H1 (cell line): Measurements from ENCODE around the gene BORCS6. TPM values are rescaled to one million over a fixed set of nuclear protein-coding genes. Genes with fewer than 3 reads are reported as not detected.

Experiments
- ASH2L ChIP-seq: fragments of 200-600, 300-600 bp; sonication (generic); IDR thresholded peaks from one replicate; pipeline ENCODE4 v1.7.1; 2017; ENCODE audit warnings: low read length
- BACH1 ChIP-seq: IDR thresholded peaks from 2 replicates; pipeline ENCODE4 v1.6.1; 2012; ENCODE audit warnings: low read length, improper control_type of control experiment
- CBX5 ChIP-seq: fragments of 300-800, 300-1000 bp; sonication (generic); IDR thresholded peaks from 2 replicates; pipeline ENCODE4 v1.7.1; 2016; ENCODE audit warnings: antibody characterized with exemption, low read length, low read depth
- CEBPB ChIP-seq: IDR thresholded peaks from 2 replicates; pipeline ENCODE4 v1.6.1; 2012; ENCODE audit warnings: low read depth, low read length
- CHD2 ChIP-seq: IDR thresholded peaks from 2 replicates; pipeline ENCODE4 v1.6.1; 2012; ENCODE audit warnings: low read length, improper control_type of control experiment
- CREB1 ChIP-seq: IDR thresholded peaks from 2 replicates; pipeline ENCODE4 v1.6.1; 2012; ENCODE audit warnings: inconsistent platforms
- CTBP2 ChIP-seq: IDR thresholded peaks from 2 replicates; pipeline ENCODE4 v1.7.0; 2011; ENCODE audit warnings: borderline replicate concordance, mild to moderate bottlenecking, moderate library complexity, mixed read lengths, low read length; ENCODE audit not compliant: insufficient read depth, insufficient read length
- CTCF ChIP-seq, 3 experiments: IDR thresholded peaks; 1 replicate in 2 of 3; 2 replicates in 1 of 3; pipeline versions ENCODE4 v1.5.1 to v1.6.1; 2011; ENCODE audit warnings: low read length in 3 of 3, mild to moderate bottlenecking in 3 of 3, inconsistent platforms in 2 of 3, low read depth in 1 of 3, moderate library complexity in 1 of 3; ENCODE audit not compliant: insufficient read depth in 1 of 3; ENCODE audit errors: control extremely low read depth in 1 of 3
- KDM4A ChIP-seq: IDR thresholded peaks from one replicate; pipeline ENCODE4 v1.7.1; 2012; ENCODE audit warnings: low read depth, mild to moderate bottlenecking, moderate library complexity, low read length, inconsistent platforms; ENCODE audit not compliant: severe bottlenecking
- NANOG ChIP-seq: IDR thresholded peaks from 2 replicates; pipeline ENCODE4 v1.6.1; 2011; ENCODE audit warnings: low read length, low read depth, mild to moderate bottlenecking, inconsistent platforms; ENCODE audit not compliant: insufficient read depth, poor library complexity, severe bottlenecking
- NRF1 ChIP-seq: IDR thresholded peaks from 2 replicates; pipeline ENCODE4 v1.6.1; 2011; ENCODE audit warnings: mild to moderate bottlenecking, low read depth, low read length, improper control_type of control experiment
- PHF8 ChIP-seq: fragments of 200-600 bp; sonication (generic); conservative IDR thresholded peaks from 2 replicates; pipeline ENCODE4 v1.7.1; 2012; ENCODE audit warnings: low read depth, mild to moderate bottlenecking, inconsistent platforms, low read length, moderate library complexity
- POLR2AphosphoS5 ChIP-seq: IDR thresholded peaks from 2 replicates; pipeline ENCODE4 v1.6.1; 2011; ENCODE audit warnings: low read depth, low read length
- RFX5 ChIP-seq: IDR thresholded peaks from 2 replicates; pipeline ENCODE4 v1.6.1; 2011; ENCODE audit warnings: low read depth, low read length, improper control_type of control experiment, borderline replicate concordance
- RNF2 ChIP-seq: fragments of 200-900, 300-1000 bp; sonication (generic); IDR thresholded peaks from 2 replicates; pipeline ENCODE4 v1.7.1; 2016; ENCODE audit warnings: borderline replicate concordance, low read depth, mild to moderate bottlenecking, antibody characterized with exemption, low read length; ENCODE audit not compliant: poor library complexity, severe bottlenecking; ENCODE audit errors: missing control alignments
- RXRA ChIP-seq: IDR thresholded peaks from 2 replicates; pipeline ENCODE4 v1.6.1; 2011; ENCODE audit warnings: low read depth, mild to moderate bottlenecking, low read length, moderate library complexity; ENCODE audit not compliant: insufficient read depth
- SIN3A ChIP-seq, 2 experiments: IDR thresholded peaks in 1 of 2; conservative IDR thresholded peaks in 1 of 2; 2 replicates each; pipeline ENCODE4 v1.6.1; 2011 to 2012; ENCODE audit warnings: low read length in 2 of 2, improper control_type of control experiment in 1 of 2, low read depth in 1 of 2, mild to moderate bottlenecking in 1 of 2
- SRF ChIP-seq: IDR thresholded peaks from 2 replicates; pipeline ENCODE4 v1.6.1; 2011; ENCODE audit warnings: mild to moderate bottlenecking, low read depth, low read length, moderate library complexity
- TAF1 ChIP-seq: IDR thresholded peaks from 2 replicates; pipeline ENCODE4 v1.6.1; 2011; ENCODE audit warnings: mild to moderate bottlenecking, low read depth, low read length
- TEAD4 ChIP-seq: IDR thresholded peaks from 2 replicates; pipeline ENCODE4 v1.6.1; 2012; ENCODE audit warnings: low read depth, low read length, inconsistent platforms, mixed read lengths
- ZNF274 ChIP-seq: IDR thresholded peaks from 2 replicates; pipeline ENCODE4 v1.7.0; 2012; ENCODE audit warnings: low read length, borderline replicate concordance; ENCODE audit errors: extremely low read depth
- polyA plus RNA-seq, 7 experiments: library from polyadenylated mRNA; depleted of rRNA in 3 of 7; stranded (reverse) in 5 of 7; unstranded in 2 of 7; fragments of >200 nt in 5 of 7; fragments of 200-250 nt in 2 of 7; gene quantifications; 1 replicate in 5 of 7; 2 replicates in 1 of 7; 4 replicates in 1 of 7; pipeline versions ENCODE4 v1.2.1 to v1.2.3, GENCODE V29; 2011 to 2013; ENCODE audit warnings: missing spikeins in 2 of 7, mixed read lengths in 2 of 7
- total RNA-seq: library from RNA; stranded (reverse); fragmentation: NEBNext Ultra II Directional; extraction: Animal tissue kit (Norgen Biotek cat#: 25700); gene quantifications from 2 replicates; pipeline ENCODE4 v1.2.1, GENCODE V29; 2021

BORCS6 gene
- total and polyA plus RNA-seq, 2 of the 8 experiments (the other 6 are each of a cell fraction or from before 2014, with no cell fraction given) = 3.3 to 3.6 TPM

- TF ChIP-seq CHD2 = peak; percentile 78
- TF ChIP-seq SRF = 0 out of 2 replicates have a peak, but pooled peaks have one; percentile 23
- TF ChIP-seq SIN3A (conservative IDR thresholded peaks at IDR 0.05 in 1 of 2, IDR thresholded peaks at IDR 0.05 in 1 of 2; ENCODE audit: low read depth in 1 of 2, low read length in 2 of 2) = peak; percentile 15 to 94; a peak in 1 of 4 replicates
- no peak; the same call in none of the 2 replicates for TF ChIP-seq CREB1
- peak; percentile 100 for TF ChIP-seq POLR2AphosphoS5
- TF ChIP-seq RNF2 = no peak
- no peak for TF ChIP-seq CTCF (IDR thresholded peaks at IDR 0.05; ENCODE audit: control extremely low read depth in 1 of 3, insufficient read depth in 1 of 3, low read depth in 1 of 3, low read length in 3 of 3)
- peak; percentile 59 for TF ChIP-seq NANOG
- no peak for TF ChIP-seq BACH1
- TF ChIP-seq PHF8 = peak; percentile 43; the same call in 1 of the 2 replicates
- no peak for TF ChIP-seq NRF1
- peak; percentile 97 for TF ChIP-seq CEBPB
- TF ChIP-seq TAF1 = peak; percentile 53
- peak; percentile 58; the same call in 1 of the 2 replicates for TF ChIP-seq TEAD4
- peak; percentile 26 for TF ChIP-seq KDM4A
- no peak for TF ChIP-seq RFX5
- TF ChIP-seq ASH2L = peak; percentile 45
- no peak for TF ChIP-seq ZNF274
- TF ChIP-seq RXRA = no peak
- TF ChIP-seq CTBP2 = no peak
- no peak for TF ChIP-seq CBX5
Measured at GRCh38 chr17:8173056-8173870, 16.7 kb downstream of the BORCS6 start (continued).
